GM20431 (cell line): ENCODE data around the gene LEMD1.
"Not testable (repeated sequence)": the region's sequence is repeated elsewhere in the genome, so short reads cannot be mapped to it uniquely, and the experiment has no call there.

Source experiments
- in situ Hi-C: fragments of 300-500 bp; cut with MseI, MboI; formaldehyde crosslinking; loops from one replicate; pipeline ENCODE4 v1.15.0; 2020; ENCODE audit warnings: low sequenced_read_pairs; ENCODE audit not compliant: unreplicated experiment

The LEMD1 gene

DNA sequence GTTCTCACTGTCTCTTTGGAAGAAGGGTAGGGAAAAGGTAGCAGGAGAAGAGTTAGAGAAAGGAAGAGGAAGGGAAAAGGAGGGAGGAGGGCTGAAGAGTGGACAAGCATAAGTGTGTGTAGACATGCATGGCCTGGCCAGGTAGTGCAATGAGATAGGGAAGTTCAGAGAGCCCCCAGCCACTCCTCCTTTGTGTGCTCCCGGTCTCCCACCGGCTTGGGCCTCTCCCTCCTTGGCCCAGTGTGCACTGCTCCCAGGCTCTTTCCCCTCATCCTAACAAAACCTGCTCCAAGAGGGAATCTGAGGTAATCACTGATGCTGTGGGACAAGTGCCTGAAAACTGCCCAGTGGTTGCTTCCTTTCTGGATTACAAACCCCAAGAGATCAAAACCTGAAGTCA, 10.3 kb upstream of the LEMD1 start:
- in situ Hi-C loops = no loop called here

DNA sequence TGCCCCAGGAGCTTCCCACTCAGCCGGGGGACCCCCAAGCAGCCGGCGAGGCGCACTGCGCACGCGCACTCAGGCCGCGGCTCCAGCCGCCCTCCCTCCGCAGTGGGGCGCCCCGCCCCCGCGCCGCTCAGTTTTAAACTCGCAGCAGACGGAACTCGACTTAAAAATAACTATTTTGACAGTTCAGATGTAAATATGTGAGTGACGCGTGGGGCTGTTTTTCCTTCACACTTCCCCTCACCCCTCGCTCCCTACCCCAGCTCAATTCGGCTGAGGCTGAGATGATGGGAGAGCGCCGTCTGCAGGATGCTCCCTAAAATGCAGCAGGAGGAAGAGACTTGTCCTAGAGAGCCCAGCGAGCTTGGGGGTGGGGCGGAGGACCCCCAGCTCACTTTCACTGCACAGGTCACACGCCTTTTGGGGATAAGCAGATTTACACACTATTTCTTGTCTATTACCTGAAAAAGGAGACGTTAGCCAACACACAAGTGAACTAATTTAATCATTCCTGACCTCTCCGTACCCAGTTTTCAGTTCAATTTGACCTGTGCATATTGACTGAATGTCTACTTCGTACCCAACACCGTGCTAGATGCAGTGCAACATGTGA, 8.9 kb upstream of the LEMD1 start:
- in situ Hi-C loops = no loop called here

DNA sequence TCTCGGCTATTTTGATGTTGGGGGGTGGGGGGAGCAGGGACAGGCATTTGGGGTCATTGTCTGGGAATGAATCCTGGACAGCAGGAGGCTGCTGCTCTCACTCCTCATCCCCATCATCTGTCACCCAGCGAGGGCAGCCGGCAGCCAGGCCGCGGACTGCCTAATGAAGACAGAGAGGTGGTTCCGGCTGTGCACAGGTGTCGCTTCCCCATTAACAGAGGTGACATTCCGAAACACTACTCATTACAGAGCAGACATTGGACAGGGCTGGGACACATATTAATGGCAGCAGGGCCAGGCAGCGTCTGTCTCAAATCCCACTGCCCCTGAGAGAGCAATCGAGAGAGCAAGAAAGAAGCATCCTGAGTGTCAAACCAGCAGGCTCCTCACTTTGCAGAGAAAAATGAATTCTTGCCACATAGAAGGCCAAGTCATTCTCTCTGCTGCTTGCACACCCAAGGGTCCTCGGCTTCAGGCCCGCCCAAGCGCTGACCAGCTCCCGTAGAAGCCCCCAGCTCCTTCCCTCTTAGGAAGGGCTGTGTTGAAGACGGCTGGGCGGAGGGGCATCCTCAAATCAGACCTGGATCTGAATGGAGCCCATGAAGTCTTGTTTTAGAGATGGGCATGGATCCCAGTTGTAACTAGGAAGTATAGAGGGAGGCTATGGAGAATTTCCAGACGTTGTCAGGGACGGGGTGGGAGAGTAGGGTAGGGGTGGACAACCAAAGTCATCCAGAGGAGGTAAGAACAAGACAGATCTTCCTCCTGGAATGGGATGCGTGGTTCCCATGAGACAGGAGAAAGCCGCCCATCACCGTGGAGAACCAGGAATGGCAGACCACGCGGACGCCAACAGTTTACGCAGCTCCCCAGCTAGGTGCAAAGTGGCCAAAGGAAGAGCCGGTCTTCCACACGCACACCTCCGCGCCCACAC, 8.2 kb upstream of the LEMD1 start:
- in situ Hi-C loops = no loop called here

DNA sequence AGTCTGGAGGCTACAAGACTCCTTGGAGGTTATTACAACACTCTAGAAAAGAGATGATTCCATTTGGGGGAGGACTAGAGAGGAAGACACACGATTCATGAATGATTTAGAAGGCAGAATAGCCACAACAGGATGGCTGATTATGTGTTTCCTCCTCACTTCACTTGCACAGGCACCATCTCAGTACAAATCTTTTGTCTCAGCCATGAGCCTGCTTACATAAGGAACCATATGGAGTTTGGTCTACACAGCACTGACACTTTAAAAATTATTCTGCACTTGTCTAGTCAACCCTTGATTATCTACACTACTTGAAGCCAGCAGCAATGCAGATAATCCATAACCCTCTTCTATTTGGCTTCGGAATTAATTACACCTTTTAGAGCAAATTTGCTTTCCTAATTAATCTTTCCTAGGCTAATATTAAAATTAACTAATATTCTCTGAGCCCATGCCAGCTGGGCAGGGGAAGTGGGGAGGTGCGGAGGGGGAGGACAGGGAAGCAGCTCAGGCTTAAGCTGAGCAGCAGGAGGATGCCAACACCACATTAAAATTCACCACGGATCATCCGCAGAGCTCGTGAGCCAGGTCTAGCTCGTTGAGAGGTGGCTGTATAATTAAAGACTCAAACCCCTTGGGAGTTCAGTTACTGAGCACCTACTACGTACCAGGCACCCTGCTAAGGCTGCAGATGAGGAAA, 3.2 kb upstream of the LEMD1 start:
- in situ Hi-C loops = no loop called here

DNA sequence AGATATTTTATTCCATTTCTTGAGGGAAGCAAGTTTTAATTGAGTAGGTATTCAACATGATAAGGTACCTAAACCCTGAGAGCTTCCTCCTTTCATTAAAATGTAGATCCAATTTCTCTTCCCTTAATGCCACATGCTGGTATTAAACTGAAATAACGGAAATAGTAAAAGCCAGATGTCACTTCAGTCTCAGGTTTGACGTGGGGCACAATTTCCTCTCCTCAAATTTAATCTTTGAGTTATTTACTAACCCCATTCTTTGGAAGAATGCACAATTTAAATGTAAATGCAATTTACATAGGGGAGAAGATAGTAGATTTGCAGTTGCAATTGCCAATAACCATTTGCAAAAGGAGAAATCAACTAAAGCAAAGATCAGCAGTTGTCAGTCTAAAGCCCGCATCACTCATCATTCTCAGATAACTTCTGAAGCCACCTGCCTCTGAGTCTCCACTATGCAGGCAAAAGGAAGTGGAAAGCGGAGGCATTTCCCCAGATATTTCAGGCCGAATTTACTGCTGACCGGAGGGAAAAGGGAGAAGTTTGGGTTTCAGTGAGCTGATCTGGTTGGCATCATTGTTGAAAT, 2.1 kb upstream of the LEMD1 start:
- in situ Hi-C loops = no loop called here

DNA sequence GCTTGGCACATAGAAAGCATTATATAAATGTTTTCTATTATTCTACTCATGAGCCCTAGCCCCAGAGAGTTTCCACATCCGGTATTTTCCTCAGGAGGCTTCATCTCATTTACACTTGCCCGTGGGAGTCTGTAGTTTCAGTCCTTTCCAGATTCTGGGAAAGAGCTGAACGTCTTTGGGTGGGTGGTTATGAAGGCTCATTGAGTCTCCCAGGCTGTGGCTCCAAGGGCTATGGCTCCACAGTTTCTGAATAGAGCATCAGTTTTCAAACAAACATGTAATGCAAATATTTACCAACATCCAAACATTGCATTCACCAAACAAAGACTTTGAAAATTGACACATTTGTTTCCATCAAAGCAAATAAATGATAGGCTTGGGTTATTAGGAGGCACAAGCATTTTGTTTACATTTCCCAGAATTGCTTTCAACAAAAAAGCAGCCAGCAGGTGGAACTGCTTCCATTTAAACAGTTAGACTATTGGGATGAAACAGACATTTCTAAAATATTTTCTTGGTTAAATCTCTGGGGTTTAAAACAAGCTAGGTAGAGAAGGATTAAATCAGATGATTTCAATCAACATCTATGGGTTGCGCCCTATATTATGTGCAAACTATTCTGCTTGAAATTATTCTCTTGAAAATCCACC, 1.3 kb upstream of the LEMD1 start:
- in situ Hi-C loops = no loop called here

DNA sequence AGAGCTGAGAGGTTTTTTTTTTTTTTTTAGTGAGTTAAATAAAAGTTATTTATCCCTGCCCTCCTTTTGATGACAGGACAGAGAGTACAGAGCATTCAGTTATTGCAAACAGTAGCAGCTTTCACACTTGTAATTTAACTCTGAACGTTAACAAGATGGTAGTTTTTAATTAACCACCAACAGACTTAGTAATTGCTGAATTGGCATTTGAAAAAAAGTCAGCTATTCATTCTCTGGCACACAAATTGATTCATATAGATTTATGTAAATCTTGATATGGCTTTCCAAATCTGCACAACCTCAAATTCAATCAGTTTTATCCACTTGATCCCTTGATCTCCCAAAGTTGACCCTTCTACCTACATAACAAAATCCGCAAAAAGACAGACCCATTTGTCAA, 918 bp downstream of the LEMD1 start:
- in situ Hi-C loops = no loop called here

DNA sequence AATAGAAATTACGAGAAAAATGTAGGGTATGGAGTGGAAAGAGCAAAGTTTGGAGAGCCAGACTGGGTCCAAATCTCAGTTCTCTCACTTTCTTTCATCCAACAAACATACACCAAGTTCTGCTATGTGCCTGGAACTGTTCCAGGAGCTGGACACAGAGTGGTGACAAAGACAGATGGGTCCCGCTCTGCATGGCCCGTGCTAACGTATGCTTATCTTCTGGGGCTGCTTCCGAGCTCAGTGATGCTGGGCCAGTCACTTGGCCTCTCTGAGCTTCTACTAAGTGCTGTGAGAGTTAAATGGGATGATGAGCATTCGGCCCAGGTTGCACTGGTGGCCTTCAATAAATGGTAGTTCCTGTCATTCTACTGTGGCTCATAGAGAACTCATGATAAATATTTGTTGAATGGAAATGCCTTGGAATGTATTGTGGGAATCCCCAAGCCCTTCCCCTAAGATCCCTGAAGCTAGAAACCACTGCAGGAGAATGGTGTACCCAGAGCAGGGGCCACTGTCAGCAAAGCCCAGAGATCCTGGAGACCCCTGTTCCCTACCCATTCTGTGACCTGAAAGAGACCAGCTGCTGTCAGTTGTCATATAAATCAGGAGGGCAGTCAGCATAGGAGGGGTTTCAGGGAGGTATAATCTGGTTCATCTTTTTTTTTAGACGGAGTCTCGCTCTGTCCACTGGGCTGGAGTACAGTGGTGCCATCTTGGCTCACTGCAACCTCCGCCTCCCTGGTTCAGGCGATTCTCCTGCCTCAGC, 3.8 kb downstream of the LEMD1 start:
- in situ Hi-C loops = no loop called here

DNA sequence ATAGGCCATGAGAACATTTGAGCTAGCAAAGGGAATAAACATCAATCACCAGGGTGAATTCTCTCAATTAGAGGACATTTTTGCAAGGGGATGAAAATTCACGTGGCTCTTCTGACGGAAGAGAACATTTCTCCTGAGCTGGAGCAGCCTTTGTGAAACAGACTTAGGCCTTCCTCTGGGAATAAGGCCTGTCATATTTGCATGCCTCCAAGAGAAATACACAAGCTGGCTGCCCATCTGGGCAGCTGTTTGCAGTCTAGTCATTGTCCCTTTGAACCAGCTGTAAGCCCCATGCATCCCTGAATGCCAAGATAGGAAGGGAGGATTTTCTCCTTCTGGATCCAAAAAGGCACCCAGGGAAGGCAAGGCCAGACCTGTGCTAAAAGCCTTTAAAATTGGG, 5.5 kb downstream of the LEMD1 start:
- in situ Hi-C loops = no loop called here

DNA sequence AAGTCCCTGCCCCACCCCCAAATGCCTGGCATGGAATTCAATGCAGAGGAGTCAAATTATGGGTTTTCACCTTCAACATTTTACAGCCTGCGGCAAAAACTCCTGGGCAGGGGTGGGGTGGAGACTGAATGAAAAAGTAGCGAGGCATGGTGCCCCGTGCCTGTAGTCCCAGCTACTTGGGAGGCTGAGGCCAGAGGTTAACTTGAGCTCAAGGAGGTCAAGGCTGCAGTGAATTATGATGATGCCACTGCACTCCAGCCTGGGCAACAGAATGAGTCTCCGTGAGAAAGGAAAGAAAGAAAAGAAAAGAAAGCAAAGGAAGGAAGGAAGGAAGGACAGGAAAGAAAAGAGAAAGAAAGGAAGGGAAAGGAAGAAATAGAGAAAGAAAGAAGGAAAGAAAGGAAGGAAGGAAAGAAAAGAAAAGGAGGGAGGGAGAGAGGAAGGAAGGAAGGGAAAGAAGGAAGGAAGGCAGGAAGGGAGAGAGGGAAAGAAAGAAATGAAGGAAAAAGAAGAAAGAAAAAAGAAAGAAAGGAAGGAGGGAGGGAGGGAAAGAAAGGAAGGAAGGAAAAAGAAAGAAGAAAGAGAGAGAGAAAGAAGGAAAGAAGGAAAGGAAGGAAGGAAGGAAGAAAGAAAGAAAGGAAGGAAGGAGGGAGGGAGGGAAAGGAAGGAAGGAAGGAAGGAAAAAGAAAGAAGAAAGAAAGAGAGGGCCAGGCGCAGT, 11.1 kb downstream of the LEMD1 start:
- in situ Hi-C loops = no loop called here

DNA sequence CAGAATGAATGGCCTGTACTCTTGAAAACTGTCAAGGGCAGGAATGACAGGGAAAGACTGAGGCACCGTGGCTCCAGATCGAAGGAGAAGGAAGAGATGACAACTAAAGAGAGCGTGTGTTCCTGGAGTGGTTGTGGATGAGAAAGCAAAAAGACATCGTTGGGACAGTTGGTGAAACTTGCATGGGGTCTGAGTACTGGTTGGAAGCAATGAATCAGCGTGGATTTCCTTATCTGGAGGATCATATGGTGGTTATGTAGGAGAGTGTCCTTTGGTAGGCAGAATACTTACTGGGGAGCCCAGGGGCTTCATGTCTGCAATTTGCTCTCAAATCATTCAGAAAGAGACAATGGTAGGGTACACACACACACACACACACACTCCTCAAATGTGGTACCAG, 13.9 kb downstream of the LEMD1 start:
- in situ Hi-C loops = no loop called here

DNA sequence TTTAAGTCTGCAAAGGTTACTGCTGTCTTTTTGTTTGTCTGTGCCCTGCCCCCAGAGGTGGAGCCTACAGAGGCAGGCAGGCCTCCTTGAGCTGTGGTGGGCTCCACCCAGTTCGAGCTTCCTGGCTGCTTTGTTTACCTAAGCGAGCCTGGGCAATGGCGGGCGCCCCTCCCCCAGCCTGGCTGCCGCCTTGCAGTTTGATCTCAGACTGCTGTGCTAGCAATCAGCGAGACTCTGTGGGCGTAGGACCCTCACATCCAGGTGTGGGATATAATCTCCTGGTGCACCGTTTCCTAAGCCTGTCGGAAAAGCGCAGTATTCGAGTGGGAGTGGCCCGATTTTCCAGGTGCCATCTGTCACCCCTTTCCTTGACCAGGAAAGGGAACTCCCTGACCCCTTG, 15.6 kb downstream of the LEMD1 start:
- in situ Hi-C loops = not testable (repeated sequence)

DNA sequence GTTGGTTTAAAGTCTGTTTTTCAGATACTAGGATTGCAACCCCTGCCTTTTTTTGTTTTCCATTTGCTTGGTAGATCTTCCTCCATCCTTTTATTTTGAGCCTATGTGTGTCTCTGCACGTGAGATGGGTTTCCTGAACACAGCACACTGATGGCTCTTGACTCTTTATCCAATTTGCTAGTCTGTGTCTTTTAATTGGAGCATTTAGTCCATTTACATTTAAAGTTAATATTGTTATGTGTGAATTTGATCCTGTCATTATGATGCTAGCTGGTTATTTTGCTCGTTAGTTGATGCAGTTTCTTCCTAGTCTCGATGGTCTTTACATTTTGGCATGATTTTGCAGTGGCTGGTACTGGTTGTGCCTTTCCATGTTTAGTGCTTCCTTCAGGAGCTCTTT, 17.4 kb downstream of the LEMD1 start:
- in situ Hi-C loops = not testable (repeated sequence)

DNA sequence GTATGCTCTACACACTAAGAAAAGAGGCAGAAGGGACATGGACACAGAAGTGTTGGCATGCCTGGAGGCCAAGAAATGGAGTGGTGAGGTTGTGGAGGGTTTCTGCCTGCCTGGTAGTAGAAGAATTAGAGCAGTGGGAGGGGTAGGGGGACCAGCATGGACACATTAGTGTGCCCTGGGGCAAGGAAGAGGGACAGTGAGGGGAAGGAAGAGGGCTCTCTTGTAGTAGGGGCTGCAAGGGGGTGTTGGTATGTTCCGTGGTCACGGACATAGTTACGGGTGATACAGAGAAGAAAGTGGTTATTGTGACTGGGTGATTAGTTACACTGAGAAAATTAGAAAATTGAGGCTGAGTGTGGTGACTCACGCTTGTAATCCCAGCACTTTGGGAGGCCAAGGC, 23.3 kb downstream of the LEMD1 start:
- in situ Hi-C loops = loop anchor here (25.0 kb wide), 1 partner anchor 89 kb away; no protein-coding TSS in a partner anchor

DNA sequence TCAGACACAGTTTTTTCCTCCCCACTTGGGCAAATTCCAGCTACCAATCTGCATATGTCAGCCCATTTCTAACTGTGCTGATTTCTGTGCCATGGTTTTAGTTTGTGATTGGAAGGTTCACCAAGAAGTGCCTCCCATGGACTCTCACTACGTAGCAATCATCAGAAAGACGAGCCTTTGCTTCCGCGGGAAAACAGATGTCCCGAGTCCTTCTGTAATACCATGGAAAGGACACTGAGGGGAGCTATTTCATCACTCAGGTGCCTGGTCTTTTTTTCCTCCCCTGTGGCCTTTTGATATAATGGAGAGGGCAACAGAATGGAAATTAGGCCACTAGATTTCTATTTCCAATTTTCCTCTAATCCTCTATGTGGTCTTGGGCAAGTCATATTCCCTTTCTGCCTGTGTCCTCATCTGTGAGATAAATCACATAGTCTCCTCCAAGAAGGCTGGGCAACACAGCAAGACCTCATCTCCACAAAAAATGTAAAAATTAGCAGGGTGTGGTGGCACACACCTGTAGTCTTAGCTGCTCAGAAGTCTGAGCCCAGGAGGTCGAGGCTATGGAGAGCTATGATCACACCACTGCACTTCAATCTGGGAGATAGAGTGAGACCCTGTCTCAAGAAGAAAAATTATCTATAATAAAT, 24.8 kb downstream of the LEMD1 start:
- in situ Hi-C loops = loop anchor here (25.0 kb wide), 1 partner anchor 90 kb away; no protein-coding TSS in a partner anchor

DNA sequence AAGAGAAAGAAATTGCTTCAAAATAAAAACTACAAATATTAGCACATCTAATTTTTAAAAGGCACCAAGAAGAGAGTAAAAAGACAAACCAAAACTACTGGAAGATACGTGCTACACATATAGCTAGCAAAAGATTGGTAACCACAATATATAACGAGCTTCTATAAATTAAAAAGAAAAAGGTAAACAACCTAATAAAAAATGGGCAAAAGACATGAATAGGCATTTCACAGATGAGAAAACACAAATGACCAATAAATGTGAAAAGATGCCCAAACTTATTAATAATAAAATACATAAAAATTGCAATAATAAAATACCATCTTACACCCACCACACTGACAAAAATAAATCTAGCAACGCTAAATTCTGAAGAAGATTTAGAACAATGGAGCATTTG, 26.2 kb downstream of the LEMD1 start:
- in situ Hi-C loops = loop anchor here (25.0 kb wide), 1 partner anchor 92 kb away; no protein-coding TSS in a partner anchor

DNA sequence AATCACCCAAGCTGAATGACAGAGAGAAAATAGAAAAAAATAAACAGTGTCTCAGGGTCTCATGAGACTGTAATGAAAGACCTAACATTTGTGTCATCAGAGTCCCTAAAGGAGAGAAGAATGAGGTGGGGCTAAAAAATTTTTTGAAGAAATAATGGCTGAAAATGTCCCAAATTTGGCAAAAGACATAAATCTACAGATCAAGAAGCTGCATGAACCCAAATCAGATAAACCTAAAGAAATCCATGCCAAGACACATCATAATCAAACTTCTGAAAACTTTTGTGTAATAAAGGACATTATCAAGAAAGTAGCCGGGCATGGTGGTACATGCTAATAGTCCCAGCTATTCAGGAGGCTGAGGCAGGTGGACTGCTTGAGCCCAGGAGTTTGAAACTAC, 29.2 kb downstream of the LEMD1 start:
- in situ Hi-C loops = loop anchor here (25.0 kb wide), 1 partner anchor 95 kb away; no protein-coding TSS in a partner anchor

DNA sequence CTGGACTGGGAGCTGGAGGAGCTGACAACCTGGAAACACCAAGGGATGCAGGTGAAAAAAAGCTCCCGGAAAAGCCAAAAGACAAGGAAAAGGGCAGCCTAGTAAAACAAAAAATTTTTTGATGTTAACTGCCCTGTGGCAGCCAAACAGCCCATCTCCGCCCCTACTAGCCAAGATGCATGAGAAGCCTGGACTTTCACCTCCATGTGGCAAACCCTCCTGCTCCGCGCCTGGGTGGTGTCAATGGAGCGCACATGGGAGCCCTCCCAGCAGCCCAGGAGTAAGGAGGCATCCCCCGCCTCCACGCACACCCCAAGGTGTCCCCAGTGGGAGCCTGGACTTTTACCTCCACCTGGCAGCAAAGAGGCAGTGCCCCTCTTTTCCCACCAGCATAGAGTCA, 30.5 kb downstream of the LEMD1 start:
- in situ Hi-C loops = loop anchor here (25.0 kb wide), 1 partner anchor 96 kb away; no protein-coding TSS in a partner anchor
